ENCODE results near the gene HDAC2. TPM values are rescaled to one million over a fixed set of nuclear protein-coding genes. Genes with fewer than 3 reads are reported as not detected.
A peak's percentile ranks its signal among the peaks of the same experiment; 100 is the strongest.
"Not testable (repeated sequence)": the region's sequence is repeated elsewhere in the genome, so short reads cannot be mapped to it uniquely, and the experiment has no call there.

HDAC2 gene
- total RNA-seq, 1 experiment from 2014 or later = 118 TPM

DNA sequence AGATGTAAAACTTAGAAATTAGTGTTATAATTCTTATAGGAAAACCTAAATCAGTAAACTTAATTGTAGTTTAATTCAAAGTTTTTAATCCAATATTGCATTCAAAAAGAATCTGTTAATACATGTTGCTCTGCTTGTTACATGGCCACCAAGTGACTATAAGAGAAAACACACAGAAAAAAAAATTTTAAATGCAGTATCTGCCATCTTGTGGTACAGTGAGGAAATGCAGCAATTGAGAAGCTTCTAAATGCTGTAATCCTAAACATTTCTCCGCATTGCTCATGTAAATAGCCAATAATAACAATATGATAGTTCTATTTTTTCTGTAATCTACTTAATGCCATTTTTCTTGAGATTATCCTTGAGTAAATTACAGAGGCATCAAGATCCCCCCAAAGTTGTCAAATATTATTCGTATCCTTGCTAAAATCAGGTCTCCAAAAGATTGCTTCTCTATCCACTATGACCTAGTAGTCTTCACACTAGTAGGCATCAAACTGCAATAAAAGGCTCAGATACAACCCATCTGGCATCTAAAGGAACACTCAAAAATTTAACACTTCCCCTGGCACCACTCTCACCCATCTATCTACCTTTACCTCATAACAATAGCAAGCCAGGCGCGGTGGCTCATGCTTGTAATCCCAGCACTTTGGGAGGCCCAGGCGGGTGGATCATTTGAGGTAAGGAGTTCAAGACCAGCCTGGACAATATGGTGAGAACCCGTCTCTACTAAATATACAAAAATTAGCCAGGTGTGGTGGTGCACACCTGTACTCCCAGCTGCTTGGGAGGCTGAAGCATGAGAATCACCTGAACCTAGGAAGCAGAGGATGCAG lies 34.6 kb downstream of the HDAC2 start:
- DNase-seq (ENCODE audit: unreplicated experiment) = peak; percentile 58
- H3K4me3 Mint-ChIP-seq (ENCODE audit: unreplicated experiment) = no peak overlapping the region
- no peaks in the 10 kb centered on the region for H3K27me3 Mint-ChIP-seq (ENCODE audit: insufficient read depth, unreplicated experiment)
- peaks cover 7% of the 10 kb centered on the region for H3K9me3 Mint-ChIP-seq (ENCODE audit: unreplicated experiment)
- intact Hi-C loops (cut with micrococcal nuclease) = no loop called here
- BruUV-seq (replicated peaks) = no TSS peak
- no peak overlapping the region for H3K27ac Mint-ChIP-seq (ENCODE audit: low read depth, unreplicated experiment)
- peaks cover 38% of the 10 kb centered on the region for H3K36me3 Mint-ChIP-seq (ENCODE audit: insufficient read depth, unreplicated experiment)
- no peaks in the 10 kb centered on the region for H3K4me1 Mint-ChIP-seq (ENCODE audit: insufficient read depth, unreplicated experiment)
- ChIA-PET CTCF (interaction anchor here (0.6 to 2.2 kb wide), 21 partner anchors 10 to 1756 kb away, joined by 3 to 11 read pairs (median 3); no protein-coding TSS in a partner anchor), POLR2A (interaction anchor here (0.7 kb wide), 1 partner anchor 9 kb away, joined by 4 read pairs; no protein-coding TSS in a partner anchor)
- TF ChIP-seq, protein P1, sequence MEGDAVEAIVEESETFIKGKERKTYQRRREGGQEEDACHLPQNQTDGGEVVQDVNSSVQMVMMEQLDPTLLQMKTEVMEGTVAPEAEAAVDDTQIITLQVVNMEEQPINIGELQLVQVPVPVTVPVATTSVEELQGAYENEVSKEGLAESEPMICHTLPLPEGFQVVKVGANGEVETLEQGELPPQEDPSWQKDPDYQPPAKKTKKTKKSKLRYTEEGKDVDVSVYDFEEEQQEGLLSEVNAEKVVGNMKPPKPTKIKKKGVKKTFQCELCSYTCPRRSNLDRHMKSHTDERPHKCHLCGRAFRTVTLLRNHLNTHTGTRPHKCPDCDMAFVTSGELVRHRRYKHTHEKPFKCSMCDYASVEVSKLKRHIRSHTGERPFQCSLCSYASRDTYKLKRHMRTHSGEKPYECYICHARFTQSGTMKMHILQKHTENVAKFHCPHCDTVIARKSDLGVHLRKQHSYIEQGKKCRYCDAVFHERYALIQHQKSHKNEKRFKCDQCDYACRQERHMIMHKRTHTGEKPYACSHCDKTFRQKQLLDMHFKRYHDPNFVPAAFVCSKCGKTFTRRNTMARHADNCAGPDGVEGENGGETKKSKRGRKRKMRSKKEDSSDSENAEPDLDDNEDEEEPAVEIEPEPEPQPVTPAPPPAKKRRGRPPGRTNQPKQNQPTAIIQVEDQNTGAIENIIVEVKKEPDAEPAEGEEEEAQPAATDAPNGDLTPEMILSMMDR (IDR thresholded peaks at IDR 0.05; ENCODE audit: unreplicated experiment) = peak; percentile 62

DNA sequence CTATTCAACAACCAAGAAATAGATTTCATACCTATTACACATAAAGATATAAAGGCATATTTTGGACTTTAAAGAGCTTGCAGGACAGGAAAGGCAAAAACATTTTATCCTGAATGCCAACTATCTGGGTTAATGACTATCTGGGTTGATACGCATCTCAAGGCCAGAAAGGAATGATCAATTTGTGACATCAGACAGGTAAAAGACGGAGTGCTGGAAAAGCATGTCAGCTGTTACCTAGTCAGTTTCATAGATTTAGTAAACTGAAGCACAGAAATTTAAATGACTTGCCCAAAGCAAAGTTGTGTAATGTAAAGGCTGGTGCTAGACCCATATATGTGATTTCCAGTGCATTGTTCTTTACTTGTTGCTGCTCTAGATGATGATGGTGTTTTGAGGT lies 36.8 kb downstream of the HDAC2 start:
- POLR2A ChIA-PET = no interaction called here
- CTCF ChIA-PET = interaction anchor here (0.6 to 1.3 kb wide), 4 partner anchors 18 to 1611 kb away, joined by 3 to 6 read pairs (median 3); no protein-coding TSS in a partner anchor
- Mint-ChIP-seq H3K4me1 (ENCODE audit: insufficient read depth, unreplicated experiment) (no peaks in the 10 kb centered on the region), H3K4me3 (ENCODE audit: unreplicated experiment) (no peak overlapping the region), H3K27ac (ENCODE audit: low read depth, unreplicated experiment) (no peak overlapping the region), H3K9me3 (ENCODE audit: unreplicated experiment) (peaks cover 20% of the 10 kb centered on the region), H3K36me3 (ENCODE audit: insufficient read depth, unreplicated experiment) (peaks cover 30% of the 10 kb centered on the region), H3K27me3 (ENCODE audit: insufficient read depth, unreplicated experiment) (no peaks in the 10 kb centered on the region)
- TF ChIP-seq, protein P1 (IDR thresholded peaks at IDR 0.05; ENCODE audit: unreplicated experiment) = no peak
- intact Hi-C loops (cut with micrococcal nuclease) = no loop called here
- no peak for DNase-seq (ENCODE audit: unreplicated experiment)
- no TSS peak for BruUV-seq (replicated peaks)

DNA sequence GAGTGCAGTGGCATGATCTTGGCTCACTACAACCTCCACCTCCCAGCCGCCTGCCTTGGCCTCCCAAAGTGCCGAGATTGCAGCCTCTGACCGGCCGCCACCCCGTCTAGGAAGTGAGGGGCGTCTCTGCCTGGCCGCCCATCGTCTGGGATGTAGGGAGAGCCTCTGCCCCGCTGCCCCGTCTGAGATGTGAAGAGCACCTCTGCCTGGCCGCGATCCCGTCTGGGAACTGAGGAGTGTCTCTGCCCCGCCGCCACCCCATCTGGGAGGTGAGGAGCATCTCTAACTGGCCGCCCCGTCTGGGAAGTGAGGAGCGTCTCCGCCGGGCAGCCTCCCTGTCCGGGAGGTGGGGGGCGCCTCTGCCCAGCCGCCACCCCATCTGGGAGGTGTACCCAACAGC lies 39.0 kb downstream of the HDAC2 start:
- CTCF ChIA-PET = interaction anchor here (1.1 kb wide), 1 partner anchor 11 kb away, joined by 4 read pairs; no protein-coding TSS in a partner anchor
- DNase-seq (ENCODE audit: unreplicated experiment); H3K4me3 Mint-ChIP-seq (ENCODE audit: unreplicated experiment); BruUV-seq (replicated peaks); intact Hi-C loops (cut with micrococcal nuclease); H3K27ac Mint-ChIP-seq (ENCODE audit: low read depth, unreplicated experiment); H3K4me1 Mint-ChIP-seq (ENCODE audit: insufficient read depth, unreplicated experiment); H3K27me3 Mint-ChIP-seq (ENCODE audit: insufficient read depth, unreplicated experiment); POLR2A ChIA-PET: not testable (repeated sequence)
- Mint-ChIP-seq H3K9me3 (ENCODE audit: unreplicated experiment) (peaks cover 20% of the 10 kb centered on the region), H3K36me3 (ENCODE audit: insufficient read depth, unreplicated experiment) (peaks cover 22% of the 10 kb centered on the region)

DNA sequence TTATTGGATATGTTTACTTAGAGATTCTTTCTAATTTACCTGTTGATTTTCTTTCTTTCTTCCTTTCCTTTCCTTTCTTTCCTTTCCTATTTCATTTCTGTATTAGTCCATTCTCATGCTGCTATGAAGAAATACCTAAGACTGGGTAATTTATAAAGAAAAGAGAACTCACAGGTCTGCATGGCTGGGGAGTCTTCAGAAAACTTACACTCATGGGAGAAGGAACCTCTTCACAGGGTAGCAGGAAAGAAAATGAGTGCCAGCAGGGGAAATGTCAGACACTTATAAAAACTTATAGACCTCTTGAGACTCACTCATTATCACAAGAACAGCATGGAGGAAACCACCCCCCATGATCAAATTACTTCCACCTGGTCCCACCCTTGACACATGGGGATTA lies 40.8 kb downstream of the HDAC2 start:
- Mint-ChIP-seq H3K4me3 (ENCODE audit: unreplicated experiment) (no peak overlapping the region), H3K36me3 (ENCODE audit: insufficient read depth, unreplicated experiment) (peaks cover 14% of the 10 kb centered on the region), H3K27me3 (ENCODE audit: insufficient read depth, unreplicated experiment) (no peaks in the 10 kb centered on the region), H3K9me3 (ENCODE audit: unreplicated experiment) (peaks cover 20% of the 10 kb centered on the region), H3K4me1 (ENCODE audit: insufficient read depth, unreplicated experiment) (no peaks in the 10 kb centered on the region), H3K27ac (ENCODE audit: low read depth, unreplicated experiment) (no peak overlapping the region)
- no peak for DNase-seq (ENCODE audit: unreplicated experiment)
- intact Hi-C loops (cut with micrococcal nuclease) = no loop called here
- ChIA-PET POLR2A (interaction anchor here (0.8 kb wide), 1 partner anchor 10 kb away, joined by 3 read pairs; no protein-coding TSS in a partner anchor), CTCF (interaction anchor here (0.6 to 1.0 kb wide), 3 partner anchors 165 to 864 kb away, joined by 3 read pairs; no protein-coding TSS in a partner anchor)
- TF ChIP-seq, protein P1 (IDR thresholded peaks at IDR 0.05; ENCODE audit: unreplicated experiment) = no peak
- BruUV-seq (replicated peaks) = no TSS peak

All from MCF 10A (cell line).